CD4-positive, alpha-beta memory T cell (primary cell): ENCODE measurements around the gene FERMT3. TPM values are rescaled to one million over a fixed set of nuclear protein-coding genes. Genes with fewer than 3 reads are reported as not detected.

Source experiments
- CTCF ChIA-PET: fragments of 350-600 bp; sonication (Branson Sonifier 250); formaldehyde crosslinking; loops from one replicate; lab custom pipeline; 2021; ENCODE audit warnings: inconsistent platforms; ENCODE audit not compliant: partially characterized antibody; lab: Charles Lee
- POLR2A ChIA-PET: fragments of 350-600 bp; sonication (Branson Sonifier 250); formaldehyde crosslinking; loops from one replicate; lab custom pipeline; 2021; ENCODE audit not compliant: partially characterized antibody; lab: Charles Lee
- DNase-seq, 5 donors: peaks; one replicate each; pipeline versions ENCODE4 v3.0.0 to v3.0.0-alpha.2; 2020 to 2022; ENCODE audit warnings: mixed read lengths in 1 of 5
- H3K27ac ChIP-seq: one replicate; pipeline ENCODE4 v1.7.0; 2013; ENCODE audit warnings: low read depth, low read length
- H3K27me3 ChIP-seq: 2 replicates; pipeline ENCODE4 v1.7.0; 2013; ENCODE audit warnings: mild to moderate bottlenecking, low read length, moderate library complexity; ENCODE audit not compliant: insufficient read depth
- H3K36me3 ChIP-seq: 2 replicates; pipeline ENCODE4 v1.7.0; 2013; ENCODE audit warnings: mild to moderate bottlenecking, low read length, moderate library complexity; ENCODE audit not compliant: insufficient read depth
- H3K4me1 ChIP-seq: 2 replicates; pipeline ENCODE4 v1.7.0; 2013; ENCODE audit warnings: mild to moderate bottlenecking, low read length, moderate library complexity; ENCODE audit not compliant: insufficient read depth
- H3K4me3 ChIP-seq, 2 donors: one replicate each; pipeline ENCODE4 v1.7.0; 2013; ENCODE audit warnings: low read length in 2 of 2, mild to moderate bottlenecking in 1 of 2
- H3K9me3 ChIP-seq, 2 donors: one replicate each; pipeline ENCODE4 v1.7.0; 2013; ENCODE audit warnings: low read length in 2 of 2, control low read depth in 1 of 2; ENCODE audit not compliant: control insufficient read depth in 1 of 2
- H3K27ac Mint-ChIP-seq, 7 donors: one replicate each; pipeline ENCODE4 v1.8.0; 2020 to 2021; ENCODE audit warnings: mixed read lengths in 7 of 7, mild to moderate bottlenecking in 6 of 7, inconsistent platforms in 3 of 7, moderate library complexity in 3 of 7
- H3K27me3 Mint-ChIP-seq, 2 donors: one replicate each; pipeline ENCODE4 v1.8.0; 2020 to 2021; ENCODE audit warnings: mixed read lengths in 2 of 2
- H3K36me3 Mint-ChIP-seq, 2 donors: one replicate each; pipeline ENCODE4 v1.8.0; 2020 to 2021; ENCODE audit warnings: mixed read lengths in 2 of 2, inconsistent platforms in 1 of 2, mild to moderate bottlenecking in 1 of 2
- H3K4me1 Mint-ChIP-seq, 4 donors: one replicate each; pipeline ENCODE4 v1.8.0; 2020 to 2021; ENCODE audit warnings: mixed read lengths in 4 of 4, mild to moderate bottlenecking in 1 of 4
- H3K4me3 Mint-ChIP-seq, 8 donors: one replicate each; pipeline ENCODE4 v1.8.0; 2020 to 2021; ENCODE audit warnings: mixed read lengths in 8 of 8, mild to moderate bottlenecking in 7 of 8, moderate library complexity in 6 of 8, inconsistent platforms in 3 of 8
- H3K9me3 Mint-ChIP-seq, 8 donors: one replicate each; pipeline ENCODE4 v1.8.0; 2020 to 2021; ENCODE audit warnings: mixed read lengths in 8 of 8, mild to moderate bottlenecking in 5 of 8, inconsistent platforms in 3 of 8, moderate library complexity in 1 of 8
- intact Hi-C: fragments of 100-400 bp; cut with micrococcal nuclease; formaldehyde crosslinking; loops from one replicate; pipeline ENCODE4 v1.15.1; 2023
- polyA plus RNA-seq, 2 donors: library from polyadenylated mRNA; unstranded; fragments of 300-500 nt; fragmentation: Illumina TruSeq; gene quantifications; one replicate each; pipeline ENCODE4 v1.2.3, GENCODE V29; 2021
- total RNA-seq, 2 experiments: library from RNA; stranded (reverse); gene quantifications; one replicate each; pipeline ENCODE4 v1.2.3, GENCODE V29; 2021

The FERMT3 gene
- total and polyA plus RNA-seq, 4 experiments from 2014 or later = 149 to 202 (median 175) TPM

DNA sequence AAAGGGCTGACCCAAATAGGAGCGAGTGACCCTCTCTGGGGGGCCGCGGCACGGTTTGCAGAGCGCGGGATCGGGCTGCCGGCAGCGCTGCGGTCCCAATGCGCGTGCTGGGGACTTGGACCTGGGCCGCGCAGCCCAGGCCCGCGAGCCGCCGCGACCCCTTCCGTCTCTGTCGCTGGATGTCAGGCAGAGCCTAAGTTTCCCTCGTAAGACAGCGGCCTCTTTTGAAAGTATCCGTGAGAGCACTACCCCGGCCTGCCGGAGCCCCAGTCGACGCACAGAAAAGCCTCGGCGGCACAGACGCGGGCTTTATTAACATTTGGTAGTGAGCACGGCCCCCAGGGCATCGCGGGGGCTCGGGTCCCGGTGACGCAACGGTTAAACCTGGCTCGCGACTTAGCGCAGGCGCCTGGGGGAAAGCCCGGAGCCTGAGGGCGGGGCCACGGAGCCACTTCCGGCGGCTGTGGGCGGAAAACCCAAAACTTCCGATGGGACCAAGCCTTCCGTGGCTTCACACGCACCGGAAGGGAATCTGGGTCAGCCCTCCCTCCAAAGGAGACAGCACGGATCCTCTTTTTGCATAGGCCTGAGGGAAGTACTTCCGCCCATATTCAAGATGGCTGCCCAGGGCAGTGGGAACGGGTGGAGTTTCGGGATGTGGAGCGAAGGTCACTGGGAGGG lies 63.2 kb downstream of the FERMT3 start:
- peak overlapping the region; percentile 93 to 98 for H3K4me3 ChIP-seq
- CTCF ChIA-PET = interaction anchor here (0.7 to 6.5 kb wide), 8 partner anchors 12 to 64 kb away, joined by 3 to 92 read pairs (median 5); partner anchors contain the start of genes BAD, CATSPERZ, ESRRA and FERMT3

More for the DNA sequence above, 63.2 kb downstream of the FERMT3 start:
- intact Hi-C loops = loop anchor here (1.0 kb wide), 9 partner anchors 16 to 84 kb away; partner anchors contain the start of genes DNAJC4, ESRRA, FKBP2 and GPR137
- H3K36me3 Mint-ChIP-seq = peaks cover 0 to 20% of the 10 kb centered on the region in 2 donors
- peak; percentile 98 for DNase-seq
- peak overlapping the region; percentile 98 to 100 (median 99) for H3K27ac Mint-ChIP-seq
- peaks cover 0 to 4% of the 10 kb centered on the region in 2 donors for H3K27me3 Mint-ChIP-seq
- POLR2A ChIA-PET = interaction anchor here (0.6 to 6.9 kb wide), 35 partner anchors 8 to 1679 kb away, joined by 3 to 289 read pairs (median 5); partner anchors contain the start of genes BAD, CATSPERZ, CCDC88B and COX8A
- H3K9me3 Mint-ChIP-seq = peaks cover 0 to 13% (median 0%) of the 10 kb centered on the region in 8 donors
- peak overlapping the region; percentile 93 for H3K27ac ChIP-seq
- H3K4me3 Mint-ChIP-seq = peak overlapping the region; percentile 93 to 100 (median 96)
- H3K9me3 ChIP-seq = no peaks in the 10 kb centered on the region
- H3K4me1 ChIP-seq = peaks cover 20% of the 10 kb centered on the region
- no peaks in the 10 kb centered on the region for H3K27me3 ChIP-seq
- H3K36me3 ChIP-seq = no peaks in the 10 kb centered on the region
- H3K4me1 Mint-ChIP-seq = peaks cover 9 to 36% (median 19%) of the 10 kb centered on the region in 4 donors

Other genes starting within 250 kb of the FERMT3 start
- gene COX8A, start 232.1 kb upstream of the FERMT3 start, total RNA-seq = 100 to 1,000 TPM; 113 to 130 TPM
- gene COX8A, start 232.1 kb upstream of the FERMT3 start, polyA plus RNA-seq = 100 to 1,000 TPM; 382 to 433 TPM
- gene OTUB1, start 220.3 kb upstream of the FERMT3 start, total RNA-seq = 10 to 100 TPM; 72.9 to 73.0 TPM
- gene OTUB1, start 220.3 kb upstream of the FERMT3 start, polyA plus RNA-seq = 100 to 1,000 TPM; 132 to 171 TPM
- not detected for gene FLRT1, start 170.8 kb upstream of the FERMT3 start, total RNA-seq
- not detected for gene FLRT1, start 170.8 kb upstream of the FERMT3 start, polyA plus RNA-seq
- gene MACROD1, start 40.6 kb upstream of the FERMT3 start, total RNA-seq = 1 to 10 TPM; 8.1 to 8.7 TPM
- gene MACROD1, start 40.6 kb upstream of the FERMT3 start, polyA plus RNA-seq = 1 to 10 TPM; 5.0 to 6.5 TPM
- gene STIP1, start 20.6 kb upstream of the FERMT3 start, total RNA-seq = 100 to 1,000 TPM in 1 of 2 experiments, 10 to 100 TPM in 1; 97.4 to 106 TPM
- gene STIP1, start 20.6 kb upstream of the FERMT3 start, polyA plus RNA-seq = 10 to 100 TPM; 37.1 to 98.8 TPM
- 10 to 100 TPM; 37.6 to 42.1 TPM for gene TRPT1, start 19.5 kb downstream of the FERMT3 start, total RNA-seq
- gene TRPT1, start 19.5 kb downstream of the FERMT3 start, polyA plus RNA-seq = 10 to 100 TPM; 31.1 to 35.3 TPM
- 100 to 1,000 TPM in 1 of 2 experiments, 10 to 100 TPM in 1; 83.9 to 101 TPM for gene NUDT22, start 19.6 kb downstream of the FERMT3 start, total RNA-seq
- gene NUDT22, start 19.6 kb downstream of the FERMT3 start, polyA plus RNA-seq = 10 to 100 TPM; 38.1 to 69.6 TPM
- gene DNAJC4, start 23.8 kb downstream of the FERMT3 start, total RNA-seq = 10 to 100 TPM; 60.6 to 64.5 TPM
- 10 to 100 TPM; 15.6 to 23.6 TPM for gene DNAJC4, start 23.8 kb downstream of the FERMT3 start, polyA plus RNA-seq
- 10 to 100 TPM; 96.8 to 97.3 TPM for gene VEGFB, start 27.9 kb downstream of the FERMT3 start, total RNA-seq
- 10 to 100 TPM in 1 of 2 donors, 1 to 10 TPM in 1; 2.3 to 22.2 TPM for gene VEGFB, start 27.9 kb downstream of the FERMT3 start, polyA plus RNA-seq
- gene FKBP2, start 34.4 kb downstream of the FERMT3 start, total RNA-seq = 10 to 100 TPM; 41.4 to 46.4 TPM
- 100 to 1,000 TPM; 106 to 107 TPM for gene FKBP2, start 34.4 kb downstream of the FERMT3 start, polyA plus RNA-seq
- gene PPP1R14B, start 40.2 kb downstream of the FERMT3 start, total RNA-seq = 10 to 100 TPM; 32.2 to 38.4 TPM
- gene PPP1R14B, start 40.2 kb downstream of the FERMT3 start, polyA plus RNA-seq = 10 to 100 TPM; 52.1 to 83.5 TPM
- 10 to 100 TPM; 10.8 to 11.9 TPM for gene PLCB3, start 44.8 kb downstream of the FERMT3 start, total RNA-seq
- gene PLCB3, start 44.8 kb downstream of the FERMT3 start, polyA plus RNA-seq = under 1 TPM in 1 of 2 donors, not detected in 1; 0.71 TPM
- 10 to 100 TPM; 23.1 to 26.2 TPM for gene BAD, start 77.9 kb downstream of the FERMT3 start, total RNA-seq
- gene BAD, start 77.9 kb downstream of the FERMT3 start, polyA plus RNA-seq = 10 to 100 TPM; 48.2 to 70.1 TPM
- gene GPR137, start 79.1 kb downstream of the FERMT3 start, total RNA-seq = 10 to 100 TPM; 30.6 to 34.7 TPM
- 10 to 100 TPM in 1 of 2 donors, 1 to 10 TPM in 1; 6.8 to 11.2 TPM for gene GPR137, start 79.1 kb downstream of the FERMT3 start, polyA plus RNA-seq
- not detected for gene KCNK4, start 84.6 kb downstream of the FERMT3 start, total RNA-seq
- gene KCNK4, start 84.6 kb downstream of the FERMT3 start, polyA plus RNA-seq = not detected
- not detected for gene CATSPERZ, start 93.6 kb downstream of the FERMT3 start, total RNA-seq
- gene CATSPERZ, start 93.6 kb downstream of the FERMT3 start, polyA plus RNA-seq = not detected
- 10 to 100 TPM; 29.5 to 31.9 TPM for gene ESRRA, start 98.8 kb downstream of the FERMT3 start, total RNA-seq
- gene ESRRA, start 98.8 kb downstream of the FERMT3 start, polyA plus RNA-seq = 10 to 100 TPM in 1 of 2 donors, 1 to 10 TPM in 1; 4.4 to 12.4 TPM
- gene TRMT112, start 110.8 kb downstream of the FERMT3 start, total RNA-seq = 100 to 1,000 TPM; 171 to 174 TPM
- gene TRMT112, start 110.8 kb downstream of the FERMT3 start, polyA plus RNA-seq = 100 to 1,000 TPM; 413 to 516 TPM
- gene PRDX5, start 111.4 kb downstream of the FERMT3 start, total RNA-seq = 10 to 100 TPM; 57.6 to 58.7 TPM
- gene PRDX5, start 111.4 kb downstream of the FERMT3 start, polyA plus RNA-seq = 100 to 1,000 TPM; 164 to 251 TPM
- 10 to 100 TPM; 68.3 to 73.0 TPM for gene CCDC88B, start 133.5 kb downstream of the FERMT3 start, total RNA-seq
- 10 to 100 TPM in 1 of 2 donors, 1 to 10 TPM in 1; 6.8 to 39.5 TPM for gene CCDC88B, start 133.5 kb downstream of the FERMT3 start, polyA plus RNA-seq
- 10 to 100 TPM; 33.9 to 38.7 TPM for gene RPS6KA4, start 152.4 kb downstream of the FERMT3 start, total RNA-seq
- gene RPS6KA4, start 152.4 kb downstream of the FERMT3 start, polyA plus RNA-seq = 10 to 100 TPM in 1 of 2 donors, 1 to 10 TPM in 1; 6.7 to 12.5 TPM